SH-SY5Y (cell line): ENCODE measurements around the gene CACNA1B.

Experiments used
- GATA2 ChIP-seq: IDR thresholded peaks from 2 replicates; pipeline ENCODE4 v1.6.1; 2011; ENCODE audit warnings: mild to moderate bottlenecking, low read depth, low read length
- GATA3 ChIP-seq: IDR thresholded peaks from 2 replicates; pipeline ENCODE4 v1.6.1; 2011; ENCODE audit warnings: low read depth, mild to moderate bottlenecking, low read length, moderate library complexity

DNA sequence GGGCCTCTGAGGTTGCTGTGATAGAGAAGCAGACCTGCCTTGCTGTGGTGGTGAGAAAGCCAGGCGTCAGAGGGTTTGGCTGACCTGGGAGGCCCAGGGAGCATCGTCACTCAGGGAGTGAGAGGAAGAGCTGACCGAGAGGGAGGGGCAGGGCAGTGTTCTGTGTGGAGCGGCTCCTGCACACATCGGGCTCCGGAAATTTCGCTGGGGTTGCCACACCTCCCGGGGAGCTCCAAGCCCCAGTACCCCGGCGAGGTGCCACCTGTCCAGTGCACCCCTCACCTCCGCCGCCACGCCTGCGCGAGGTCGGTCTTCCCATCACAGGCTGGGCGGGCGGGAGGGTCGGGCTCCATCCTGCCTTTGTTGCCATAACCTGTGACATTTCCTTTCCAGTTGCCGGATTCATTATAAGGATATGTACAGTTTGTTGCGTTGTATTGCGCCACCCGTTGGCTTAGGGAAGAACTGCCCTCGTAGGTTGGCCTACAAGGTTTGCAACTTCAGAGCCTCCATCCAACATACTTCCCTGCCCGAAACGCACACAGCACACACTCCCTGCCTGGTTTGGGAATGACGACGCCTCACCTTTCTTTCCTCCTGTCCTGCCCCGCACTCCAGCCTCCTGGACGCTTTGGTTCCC is 223.2 kb downstream of the CACNA1B start:
- no peak for TF ChIP-seq GATA3
- TF ChIP-seq GATA2: no peak
